EL (cell line): ENCODE measurements around the gene PTGS1.

Experiments
- DNase-seq: peaks from one replicate; pipeline ENCODE4 v3.0.0-alpha.2; 2016

PTGS1 gene

GRCh38 chr9:122376796-122377195, 6.0 kb downstream of the PTGS1 start:
- no peak for DNase-seq

GRCh38 chr9:122377241-122378164, 6.7 kb downstream of the PTGS1 start:
- DNase-seq: no peak

GRCh38 chr9:122378236-122378635, 7.4 kb downstream of the PTGS1 start:
- DNase-seq: no peak

- DNase-seq: no peak
These were observed 8.5 kb downstream of the PTGS1 start for GRCh38 chr9:122379340-122379739.

GRCh38 chr9:122380293-122380692, 9.5 kb downstream of the PTGS1 start:
- no peak for DNase-seq

- DNase-seq: no peak
These were observed 10.6 kb downstream of the PTGS1 start for GRCh38 chr9:122381206-122381950.

- DNase-seq: no peak
These were observed 12.4 kb downstream of the PTGS1 start for GRCh38 chr9:122382901-122383850.

- DNase-seq: peak; percentile 93
These were observed 13.2 kb downstream of the PTGS1 start for GRCh38 chr9:122383992-122384461.

- no peak for DNase-seq
These were observed 15.6 kb downstream of the PTGS1 start for GRCh38 chr9:122386311-122386872.

GRCh38 chr9:122387536-122387935, 16.7 kb downstream of the PTGS1 start:
- no peak for DNase-seq

- no peak for DNase-seq
These were observed 18.4 kb downstream of the PTGS1 start for GRCh38 chr9:122389195-122389594.

GRCh38 chr9:122389799-122390481, 19.1 kb downstream of the PTGS1 start:
- no peak for DNase-seq

GRCh38 chr9:122392284-122392683, 21.5 kb downstream of the PTGS1 start:
- DNase-seq: no peak

GRCh38 chr9:122392714-122393113, 21.9 kb downstream of the PTGS1 start:
- DNase-seq: no peak

GRCh38 chr9:122393284-122393983, 22.6 kb downstream of the PTGS1 start:
- no peak for DNase-seq

GRCh38 chr9:122394265-122395125, 23.7 kb downstream of the PTGS1 start:
- peak; percentile 90 for DNase-seq

- DNase-seq: no peak
These were observed 25.9 kb downstream of the PTGS1 start for GRCh38 chr9:122396614-122397148.

GRCh38 chr9:122397749-122398148, 26.9 kb downstream of the PTGS1 start:
- DNase-seq: no peak

GRCh38 chr9:122398371-122398924, 27.6 kb downstream of the PTGS1 start:
- no peak for DNase-seq
